ENCODE measurements around the gene LRRC9. TPM values are rescaled to one million over a fixed set of nuclear protein-coding genes. Genes with fewer than 3 reads are reported as not detected.

Gene LRRC9
- total RNA-seq, 3 donors from 2014 or later (not counting 1 experiment from before 2014, with no cell fraction given): not detected

DNA sequence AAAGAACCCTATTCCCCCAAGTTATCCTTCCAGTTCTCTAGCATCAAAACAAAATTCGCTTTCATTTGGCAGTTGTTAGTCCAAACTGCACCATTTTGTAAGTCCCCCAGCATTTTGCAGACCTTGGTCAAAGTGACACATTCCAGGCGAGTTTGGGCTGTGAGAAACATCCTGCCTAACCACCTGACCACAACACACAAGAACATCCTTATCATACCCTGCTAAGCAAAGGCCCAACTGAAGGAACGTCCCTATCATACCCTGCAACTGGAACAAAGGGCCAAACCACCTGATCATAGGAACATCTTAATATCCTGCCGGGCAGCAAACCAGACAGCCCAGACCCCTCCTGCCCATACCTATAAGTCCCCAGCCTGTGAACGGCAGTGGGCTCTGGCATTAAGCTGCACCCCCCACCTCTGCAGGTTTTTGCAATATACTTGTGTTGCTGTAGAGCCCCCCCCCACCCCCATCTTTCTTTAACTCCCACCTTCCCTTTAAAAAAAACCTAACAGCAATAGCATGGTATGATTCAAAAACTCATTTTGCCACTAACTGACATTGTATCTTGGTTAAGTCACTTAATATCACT lies 174.5 kb downstream of the LRRC9 start:
- H3K4me3 ChIP-seq (ENCODE audit: low read length): no peak overlapping the region
- no peaks in the 10 kb centered on the region for H3K9me3 Mint-ChIP-seq
- intact Hi-C loops (cut with micrococcal nuclease): loop anchor here (5.0 kb wide), 1 partner anchor 612 kb away; the partner anchor contains the start of genes JKAMP and L3HYPDH
- H3K4me1 ChIP-seq (ENCODE audit: control insufficient read depth, insufficient read depth, low read length): peaks cover 19% of the 10 kb centered on the region
- H3K9me3 ChIP-seq (ENCODE audit: control insufficient read depth, insufficient read depth, low read length): no peaks in the 10 kb centered on the region
- peaks cover 58 to 65% of the 10 kb centered on the region in 2 donors for H3K4me1 Mint-ChIP-seq
- H3K36me3 Mint-ChIP-seq: no peaks in the 10 kb centered on the region
- no peak for ATAC-seq
- peak overlapping the region; percentile 39 for H3K27ac ChIP-seq (ENCODE audit: low read length)
- peak overlapping the region; percentile 92 for H3K4me3 Mint-ChIP-seq
- peaks cover 12% of the 10 kb centered on the region for H3K36me3 ChIP-seq (ENCODE audit: control insufficient read depth, insufficient read depth, low read length)
- peak overlapping the region; percentile 94 to 96 for H3K27ac Mint-ChIP-seq
- peaks cover 0 to 9% of the 10 kb centered on the region in 2 donors for H3K27me3 Mint-ChIP-seq (ENCODE audit: low read depth in 2 of 2)
- H3K27me3 ChIP-seq (ENCODE audit: control insufficient read depth, insufficient read depth, low read length): no peaks in the 10 kb centered on the region
- 35% methylated on average over 5 of the region's 5 CpGs for WGBS (ENCODE audit: insufficient coverage)
- peak; percentile 20 to 36 for DNase-seq
- TF ChIP-seq, protein P1, sequence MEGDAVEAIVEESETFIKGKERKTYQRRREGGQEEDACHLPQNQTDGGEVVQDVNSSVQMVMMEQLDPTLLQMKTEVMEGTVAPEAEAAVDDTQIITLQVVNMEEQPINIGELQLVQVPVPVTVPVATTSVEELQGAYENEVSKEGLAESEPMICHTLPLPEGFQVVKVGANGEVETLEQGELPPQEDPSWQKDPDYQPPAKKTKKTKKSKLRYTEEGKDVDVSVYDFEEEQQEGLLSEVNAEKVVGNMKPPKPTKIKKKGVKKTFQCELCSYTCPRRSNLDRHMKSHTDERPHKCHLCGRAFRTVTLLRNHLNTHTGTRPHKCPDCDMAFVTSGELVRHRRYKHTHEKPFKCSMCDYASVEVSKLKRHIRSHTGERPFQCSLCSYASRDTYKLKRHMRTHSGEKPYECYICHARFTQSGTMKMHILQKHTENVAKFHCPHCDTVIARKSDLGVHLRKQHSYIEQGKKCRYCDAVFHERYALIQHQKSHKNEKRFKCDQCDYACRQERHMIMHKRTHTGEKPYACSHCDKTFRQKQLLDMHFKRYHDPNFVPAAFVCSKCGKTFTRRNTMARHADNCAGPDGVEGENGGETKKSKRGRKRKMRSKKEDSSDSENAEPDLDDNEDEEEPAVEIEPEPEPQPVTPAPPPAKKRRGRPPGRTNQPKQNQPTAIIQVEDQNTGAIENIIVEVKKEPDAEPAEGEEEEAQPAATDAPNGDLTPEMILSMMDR (IDR thresholded peaks at IDR 0.05): no peak

DNA sequence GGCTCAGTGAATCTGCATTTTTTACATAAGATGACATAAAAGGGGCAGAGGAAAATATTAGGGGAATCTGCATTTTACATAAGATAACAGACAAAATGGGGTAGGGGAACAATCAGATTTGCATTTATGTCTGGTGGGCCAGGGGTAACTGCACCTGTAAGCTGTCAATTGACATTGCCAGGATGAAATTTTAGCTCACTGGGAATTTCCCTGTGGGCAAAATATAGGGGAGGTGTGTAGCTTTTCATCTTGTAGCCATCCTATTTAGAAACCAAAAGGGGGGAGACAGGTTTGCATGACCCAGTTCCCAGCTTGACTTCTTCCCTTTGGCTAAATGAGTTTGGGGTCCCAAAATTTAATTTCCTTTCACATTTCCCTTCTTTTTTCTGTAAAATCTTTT lies 175.3 kb downstream of the LRRC9 start:
- peak overlapping the region; percentile 94 to 96 for H3K27ac Mint-ChIP-seq

DNA sequence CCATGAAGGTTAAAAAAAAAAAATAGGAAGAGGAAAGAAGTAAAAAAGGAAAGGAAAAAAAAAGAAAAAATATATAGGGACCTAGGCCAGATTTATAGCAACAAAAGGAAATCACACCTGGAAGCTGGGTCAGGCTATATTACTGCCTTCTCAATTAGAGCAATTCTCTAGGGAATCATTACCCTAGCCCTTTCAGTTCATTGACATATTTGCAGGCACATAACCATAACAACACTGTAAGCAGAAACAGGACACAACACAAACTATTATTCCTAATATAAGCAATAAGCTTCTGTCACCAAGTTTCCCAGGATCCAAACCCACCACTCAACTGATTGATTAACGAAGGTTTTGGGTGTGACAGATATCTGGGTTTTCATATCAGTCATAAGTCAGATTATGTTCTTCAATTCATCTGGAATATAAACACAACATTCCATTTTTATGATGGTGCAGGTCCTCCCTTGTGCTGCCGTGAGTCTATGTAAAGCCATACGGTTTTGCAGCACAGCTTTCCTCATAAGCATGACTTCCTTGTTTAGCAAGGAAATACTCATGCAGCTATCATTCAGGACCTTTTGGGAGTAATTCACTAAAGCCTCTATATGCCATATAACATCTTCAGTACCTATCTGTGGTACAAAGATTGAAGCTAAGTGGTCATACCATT lies 176.0 kb downstream of the LRRC9 start:
- Histone ChIP-seq H3K4me1 (ENCODE audit: control insufficient read depth, insufficient read depth, low read length) (peaks cover 27% of the 10 kb centered on the region), H3K9me3 (ENCODE audit: control insufficient read depth, insufficient read depth, low read length) (no peaks in the 10 kb centered on the region), H3K27ac (ENCODE audit: low read length) (no peak overlapping the region), H3K27me3 (ENCODE audit: control insufficient read depth, insufficient read depth, low read length) (no peaks in the 10 kb centered on the region), H3K36me3 (ENCODE audit: control insufficient read depth, insufficient read depth, low read length) (peaks cover 12% of the 10 kb centered on the region), H3K4me3 (ENCODE audit: low read length) (no peak overlapping the region)
- WGBS (ENCODE audit: insufficient coverage): 59% methylated on average over 3 of the region's 3 CpGs
- peak overlapping the region; percentile 26 for H3K4me3 Mint-ChIP-seq
- H3K9me3 Mint-ChIP-seq: no peaks in the 10 kb centered on the region
- no peak for DNase-seq
- H3K27me3 Mint-ChIP-seq (ENCODE audit: low read depth in 2 of 2): no peaks in the 10 kb centered on the region
- peak overlapping the region; percentile 94 to 96 for H3K27ac Mint-ChIP-seq
- no peak for ATAC-seq
- H3K36me3 Mint-ChIP-seq: no peaks in the 10 kb centered on the region
- TF ChIP-seq, protein P1 (IDR thresholded peaks at IDR 0.05): no peak
- intact Hi-C loops (cut with micrococcal nuclease): no loop called here
- H3K4me1 Mint-ChIP-seq: peaks cover 71 to 77% of the 10 kb centered on the region in 2 donors

More for the DNA sequence above, 175.3 kb downstream of the LRRC9 start:
- H3K4me1 Mint-ChIP-seq: peaks cover 64 to 72% of the 10 kb centered on the region in 2 donors
- DNase-seq (peak in 1 of 2 donors; percentile 41), ATAC-seq (no peak)
- H3K4me1 ChIP-seq (ENCODE audit: control insufficient read depth, insufficient read depth, low read length): peaks cover 24% of the 10 kb centered on the region
- no peak overlapping the region for H3K27ac ChIP-seq (ENCODE audit: low read length)
- intact Hi-C loops (cut with micrococcal nuclease): no loop called here
- H3K9me3 Mint-ChIP-seq: no peaks in the 10 kb centered on the region
- H3K27me3 ChIP-seq (ENCODE audit: control insufficient read depth, insufficient read depth, low read length): no peaks in the 10 kb centered on the region
- H3K36me3 Mint-ChIP-seq: no peaks in the 10 kb centered on the region
- H3K4me3 Mint-ChIP-seq: peak overlapping the region; percentile 92
- H3K36me3 ChIP-seq (ENCODE audit: control insufficient read depth, insufficient read depth, low read length): peaks cover 12% of the 10 kb centered on the region
- peaks cover 0 to 5% of the 10 kb centered on the region in 2 donors for H3K27me3 Mint-ChIP-seq (ENCODE audit: low read depth in 2 of 2)
- TF ChIP-seq, protein P1 (IDR thresholded peaks at IDR 0.05): no peak
- H3K4me3 ChIP-seq (ENCODE audit: low read length): no peak overlapping the region
- H3K9me3 ChIP-seq (ENCODE audit: control insufficient read depth, insufficient read depth, low read length): no peaks in the 10 kb centered on the region
